Stimulated activated effector memory CD8-positive, alpha-beta T cell treated with anti-CD3 and anti-CD28 coated beads, Interleukin-12 subunit alpha, Interleukin-12 subunit beta, amount 100 ng/mL, for 72 hours (primary cell): ENCODE data around the gene DCXR.
A peak's percentile ranks its signal among the peaks of the same experiment; 100 is the strongest.

ENCODE experiments used
- ATAC-seq: fragments of 150-1000 bp; cut with Tn5 transposase; 2 replicates; pipeline ENCODE4 v1.10.0; 2021
- DNase-seq, 2 donors: peaks; one replicate each; pipeline ENCODE4 v3.0.0; 2021 to 2022; ENCODE audit warnings: low spot score in 2 of 2
- H3K27ac Mint-ChIP-seq: one replicate; pipeline ENCODE4 v1.8.0; 2022; ENCODE audit warnings: mild to moderate bottlenecking, mixed read lengths
- H3K36me3 Mint-ChIP-seq: one replicate; pipeline ENCODE4 v1.8.0; 2022; ENCODE audit warnings: mild to moderate bottlenecking, mixed read lengths
- H3K4me1 Mint-ChIP-seq: one replicate; pipeline ENCODE4 v1.8.0; 2022; ENCODE audit warnings: mixed read lengths
- H3K4me3 Mint-ChIP-seq: one replicate; pipeline ENCODE4 v1.8.0; 2022; ENCODE audit warnings: mild to moderate bottlenecking, mixed read lengths
- H3K9me3 Mint-ChIP-seq: one replicate; pipeline ENCODE4 v1.8.0; 2022; ENCODE audit warnings: mixed read lengths

The DCXR gene

DNA sequence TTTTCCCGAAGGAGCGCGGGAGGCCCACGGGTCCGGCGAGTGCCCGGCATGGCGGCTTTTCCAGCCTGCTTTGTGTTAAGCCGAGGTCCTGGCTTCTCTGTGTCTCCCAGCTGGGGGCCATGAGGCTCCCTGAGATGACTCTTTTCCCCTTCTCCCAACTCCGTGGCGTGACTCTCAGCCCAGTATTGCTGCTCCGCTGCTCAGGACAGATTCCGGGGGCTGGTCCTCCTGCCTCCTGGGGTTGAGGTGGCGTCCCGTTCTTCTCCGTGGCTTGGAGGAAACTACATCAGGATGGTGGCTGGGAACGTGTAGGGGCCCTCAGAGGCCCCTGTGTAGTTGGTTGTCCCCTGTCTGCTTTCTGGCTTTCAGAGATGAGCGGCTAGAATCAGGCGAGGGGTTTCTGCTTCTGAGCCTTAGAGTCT is 15.2 kb upstream of the DCXR start:
- peak overlapping the region; percentile 37 for H3K27ac Mint-ChIP-seq
- H3K9me3 Mint-ChIP-seq = no peaks in the 10 kb centered on the region
- peak overlapping the region; percentile 72 for H3K4me3 Mint-ChIP-seq
- peaks cover 23% of the 10 kb centered on the region for H3K4me1 Mint-ChIP-seq
- ATAC-seq (no peak), DNase-seq (no peak)
- H3K36me3 Mint-ChIP-seq = peaks cover 10% of the 10 kb centered on the region

DNA sequence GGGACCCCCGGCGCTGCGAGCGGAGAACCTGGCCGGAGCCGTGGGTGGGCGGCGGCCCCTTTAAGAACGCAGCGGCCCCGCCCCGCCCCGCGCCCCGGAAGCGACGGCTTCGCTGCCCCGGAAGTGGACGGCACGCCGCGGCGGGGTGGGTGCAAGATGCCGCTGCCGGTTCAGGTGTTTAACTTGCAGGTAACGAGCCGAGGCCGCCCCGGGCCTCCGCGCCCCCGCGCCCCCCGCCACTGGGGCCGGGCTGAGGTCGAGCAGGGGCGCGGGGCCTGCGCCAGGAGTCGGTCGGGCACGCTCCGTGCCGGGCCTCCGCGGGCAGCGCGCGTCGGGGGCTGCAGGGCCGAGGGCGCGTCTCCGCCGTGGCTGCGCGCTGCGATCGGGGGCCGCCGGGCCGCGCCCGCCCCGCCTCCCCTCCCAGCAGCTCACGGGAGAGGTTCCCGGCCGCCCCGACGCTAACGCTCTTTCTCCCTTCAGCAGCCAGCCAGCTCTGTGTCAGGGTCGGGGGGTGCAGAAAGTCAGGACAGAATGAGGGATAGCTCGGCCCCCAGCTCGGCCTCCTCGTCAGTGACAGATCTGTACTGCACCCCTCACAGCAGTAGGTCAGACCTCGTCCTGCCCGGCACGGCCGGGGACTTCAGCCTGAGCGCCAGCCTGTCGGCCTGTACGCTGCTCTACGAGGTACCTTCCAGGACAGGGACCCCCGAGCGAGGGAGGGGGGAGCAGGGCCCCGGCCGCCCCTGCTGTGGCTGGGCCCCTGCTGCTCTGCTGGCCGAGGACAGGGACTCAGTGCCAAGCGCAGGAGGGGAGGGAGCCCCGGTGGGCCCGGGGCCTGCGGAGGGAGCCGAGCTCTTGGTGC is 14.5 kb upstream of the DCXR start, which contains the start of the genes GPS1 and RFNG:
Gene GPS1 (plus strand): TSS at position 123 of the 862 bp plus-strand sequence. CDS start 34 bp downstream, at position 157.
Gene RFNG (minus strand): TSS at position 36 of the 862 bp plus-strand sequence. CDS start 45 bp downstream, outside the sequence.
- H3K27ac Mint-ChIP-seq = peak within 1 kb of the TSS; percentile 91
- H3K9me3 Mint-ChIP-seq = no peaks in the 10 kb centered on the region
- ATAC-seq (peak; percentile 85), DNase-seq (peak; percentile 77 to 88)
- H3K4me1 Mint-ChIP-seq = peaks cover 29% of the 10 kb centered on the region
- H3K36me3 Mint-ChIP-seq = peaks cover 12% of the 10 kb centered on the region
- peak within 1 kb of the TSS; percentile 83 for H3K4me3 Mint-ChIP-seq

DNA sequence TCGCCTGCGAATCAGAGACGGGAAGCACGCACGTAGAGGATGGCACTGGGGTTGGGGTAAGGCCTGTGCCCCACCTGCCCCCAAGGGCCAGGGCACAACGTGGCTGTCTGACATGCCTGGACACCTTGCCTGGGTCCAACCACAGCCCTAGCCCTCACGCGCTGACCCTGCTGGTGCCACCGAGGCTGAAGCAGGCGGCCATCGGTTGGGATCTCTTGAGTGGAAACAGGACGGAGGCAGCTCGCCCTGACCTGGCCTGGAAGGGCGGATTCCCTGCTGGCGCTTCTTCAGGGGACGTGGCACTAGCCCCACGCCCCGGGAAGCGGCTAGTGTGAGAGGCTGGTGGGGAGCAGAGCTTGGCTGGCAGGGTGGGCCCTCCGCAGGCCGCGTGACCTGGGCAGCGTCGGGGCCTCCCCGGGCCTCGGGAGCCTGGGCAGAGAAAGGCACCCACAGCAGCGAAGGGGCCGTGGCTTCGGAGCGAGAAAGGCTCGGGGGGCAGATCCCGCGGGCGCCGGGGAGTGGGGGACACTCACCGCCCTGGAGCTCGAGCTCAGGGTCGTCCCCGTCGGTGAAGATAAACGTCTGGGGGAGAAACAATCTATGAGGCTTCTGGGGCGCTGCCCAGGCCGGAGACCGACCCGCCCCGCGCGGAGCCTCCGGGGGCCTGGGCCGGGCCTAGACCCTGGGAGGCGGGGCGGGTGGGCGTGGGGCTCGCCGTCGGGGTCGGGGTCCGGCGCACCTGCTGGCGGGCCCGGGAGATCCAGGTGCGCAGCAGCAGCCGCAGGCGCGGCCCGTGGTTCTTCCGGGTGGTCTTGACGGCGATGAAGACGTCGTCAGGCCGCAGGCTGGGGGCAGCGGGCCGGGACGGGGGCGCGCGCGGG is 13.5 kb upstream of the DCXR start:
- no peak for DNase-seq
- H3K4me3 Mint-ChIP-seq = peak overlapping the region; percentile 83
- peaks cover 12% of the 10 kb centered on the region for H3K36me3 Mint-ChIP-seq
- H3K4me1 Mint-ChIP-seq = peaks cover 29% of the 10 kb centered on the region
- no peaks in the 10 kb centered on the region for H3K9me3 Mint-ChIP-seq
- peak overlapping the region; percentile 91 for H3K27ac Mint-ChIP-seq
- ATAC-seq = peak; percentile 9

DNA sequence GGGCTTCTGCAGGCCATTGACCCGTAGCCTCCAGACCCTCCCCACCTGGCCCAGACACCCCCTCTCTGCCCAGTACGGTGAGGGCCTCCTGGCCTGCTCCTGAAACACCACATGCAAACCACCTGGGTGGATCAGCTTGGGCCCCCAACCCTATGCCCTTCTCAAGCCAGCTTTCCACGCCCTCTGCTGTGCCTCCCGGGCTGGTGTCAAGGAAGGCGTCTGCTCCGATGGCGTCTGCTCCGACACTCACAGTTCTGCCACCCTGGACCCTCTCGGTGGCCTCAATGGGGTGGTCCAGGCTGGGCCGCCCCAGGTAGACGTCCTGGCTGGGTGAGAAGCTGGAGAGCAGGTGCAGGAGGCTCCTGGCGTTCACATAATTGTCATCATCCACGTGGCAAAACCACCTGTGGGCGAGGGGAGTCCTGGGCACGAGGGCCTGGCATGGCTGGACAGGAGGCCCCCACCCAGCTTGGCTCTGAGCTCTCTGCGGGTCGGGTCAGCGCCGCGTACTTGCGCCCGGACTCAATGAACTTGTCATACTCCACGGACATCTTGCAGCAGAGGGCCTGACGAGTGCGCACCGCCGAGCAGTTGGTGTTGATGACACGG is 12.8 kb upstream of the DCXR start:
- peak overlapping the region; percentile 83 for H3K4me3 Mint-ChIP-seq
- peaks cover 12% of the 10 kb centered on the region for H3K36me3 Mint-ChIP-seq
- ATAC-seq = no peak
- no peaks in the 10 kb centered on the region for H3K9me3 Mint-ChIP-seq
- DNase-seq = no peak
- H3K27ac Mint-ChIP-seq = peak overlapping the region; percentile 91
- H3K4me1 Mint-ChIP-seq = peaks cover 29% of the 10 kb centered on the region

DNA sequence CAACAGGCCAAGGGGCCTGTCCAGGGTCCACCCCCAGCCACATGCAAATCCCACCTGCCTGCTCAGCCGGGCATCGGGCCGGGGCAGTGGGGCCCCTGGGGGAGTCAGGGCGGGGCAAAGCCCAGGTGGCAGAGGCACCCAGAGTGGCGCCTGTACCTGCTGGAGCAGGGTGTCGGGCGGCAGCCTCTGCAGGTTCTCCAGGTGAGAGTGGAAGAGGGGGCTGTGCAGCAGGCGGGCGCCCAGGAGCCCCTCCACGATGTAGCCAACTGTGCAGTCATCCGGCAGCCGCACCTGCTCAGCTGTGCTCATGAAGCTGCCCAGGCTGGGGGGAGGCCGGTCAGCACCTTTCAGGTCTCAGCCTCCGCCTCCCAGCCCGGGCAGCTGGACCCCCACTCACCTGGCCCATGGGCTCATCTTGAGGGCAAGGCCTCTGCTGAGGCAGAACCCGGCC is 12.0 kb upstream of the DCXR start:
- Mint-ChIP-seq H3K9me3 (no peaks in the 10 kb centered on the region), H3K27ac (peak overlapping the region; percentile 91), H3K4me3 (no peak overlapping the region), H3K4me1 (peaks cover 23% of the 10 kb centered on the region), H3K36me3 (peaks cover 5% of the 10 kb centered on the region)
- ATAC-seq (no peak), DNase-seq (no peak)

DNA sequence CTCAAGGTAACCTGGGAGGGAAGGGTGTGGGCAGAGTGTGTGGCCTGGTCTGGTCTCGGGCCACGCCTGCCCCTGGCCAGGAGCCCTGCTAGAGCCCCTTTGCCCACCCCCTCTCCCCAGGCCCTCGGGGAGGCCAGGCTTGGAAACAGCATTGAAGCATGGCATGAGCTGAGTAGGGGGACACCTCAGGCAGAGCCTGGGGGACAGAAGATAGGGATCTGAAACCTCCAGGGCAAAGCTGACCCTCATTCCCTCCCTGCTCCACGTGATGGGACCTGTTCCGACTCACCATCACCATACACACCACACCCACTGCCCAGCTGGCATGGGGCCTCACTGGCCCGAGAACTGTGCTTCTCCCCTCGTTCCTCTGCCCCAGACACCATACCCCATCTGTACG is 11.6 kb upstream of the DCXR start:
- H3K27ac Mint-ChIP-seq = no peak overlapping the region
- no peak overlapping the region for H3K4me3 Mint-ChIP-seq
- DNase-seq (no peak), ATAC-seq (no peak)
- peaks cover 23% of the 10 kb centered on the region for H3K4me1 Mint-ChIP-seq
- H3K9me3 Mint-ChIP-seq = no peaks in the 10 kb centered on the region
- peaks cover 5% of the 10 kb centered on the region for H3K36me3 Mint-ChIP-seq

DNA sequence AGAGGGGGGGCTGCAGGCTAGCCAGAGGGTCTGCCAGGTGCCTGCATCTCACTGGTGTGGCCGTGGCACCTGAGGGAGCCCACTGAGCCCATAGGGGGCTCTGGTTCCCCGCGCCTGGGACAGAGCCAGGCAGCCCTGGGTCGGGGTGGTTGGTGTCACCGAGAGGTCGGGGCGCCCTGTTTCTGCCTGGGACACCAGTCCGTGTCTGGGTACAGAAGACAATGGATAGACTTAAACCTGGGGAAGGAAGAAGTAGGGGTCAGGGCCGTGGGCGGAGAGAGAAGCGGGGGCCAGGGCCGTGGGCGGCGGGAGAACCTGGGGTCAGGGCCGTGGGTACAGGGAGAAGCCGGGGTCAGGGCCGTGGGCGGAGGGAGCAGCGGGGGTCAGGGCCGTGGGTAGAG is 11.1 kb upstream of the DCXR start:
- ATAC-seq = no peak
- H3K4me3 Mint-ChIP-seq = no peak overlapping the region
- no peak for DNase-seq

DNA sequence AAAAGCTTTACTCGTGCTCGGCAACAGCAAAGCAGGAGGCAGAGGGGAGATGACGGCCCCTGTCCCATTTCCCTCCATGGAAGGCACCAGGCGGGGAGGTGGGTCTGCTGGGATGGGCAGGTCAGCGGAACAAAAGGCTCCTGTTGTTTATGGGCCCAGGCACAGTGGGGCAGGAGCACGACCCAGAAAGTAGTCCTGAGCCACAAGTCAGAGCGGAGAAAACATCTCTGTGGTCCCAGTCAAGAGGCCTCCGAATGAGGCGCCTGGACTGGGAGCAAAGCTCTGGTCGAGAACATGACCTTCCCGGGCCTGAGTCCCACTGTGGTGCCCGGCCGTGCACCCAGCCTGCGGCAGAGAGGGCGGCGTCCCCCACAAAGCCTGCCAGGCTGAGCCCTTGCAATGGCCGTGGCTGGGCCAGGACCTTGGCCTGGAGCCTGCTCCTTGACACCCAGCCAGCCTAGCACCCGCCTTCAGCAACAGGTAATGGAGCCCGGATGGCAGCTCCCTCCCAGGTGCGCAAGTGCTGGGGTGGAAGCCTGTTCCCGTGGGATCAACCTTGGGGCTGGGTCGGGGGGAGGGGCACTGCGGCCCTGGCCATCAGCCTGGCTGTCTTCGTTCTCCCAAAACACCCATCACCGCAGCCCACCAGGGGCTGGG is 10.5 kb upstream of the DCXR start:
- peaks cover 5% of the 10 kb centered on the region for H3K36me3 Mint-ChIP-seq
- no peak overlapping the region for H3K4me3 Mint-ChIP-seq

More for the DNA sequence above, 11.1 kb upstream of the DCXR start:
- Mint-ChIP-seq H3K36me3 (peaks cover 5% of the 10 kb centered on the region), H3K4me1 (peaks cover 22% of the 10 kb centered on the region), H3K27ac (no peak overlapping the region), H3K9me3 (no peaks in the 10 kb centered on the region)

DNA sequence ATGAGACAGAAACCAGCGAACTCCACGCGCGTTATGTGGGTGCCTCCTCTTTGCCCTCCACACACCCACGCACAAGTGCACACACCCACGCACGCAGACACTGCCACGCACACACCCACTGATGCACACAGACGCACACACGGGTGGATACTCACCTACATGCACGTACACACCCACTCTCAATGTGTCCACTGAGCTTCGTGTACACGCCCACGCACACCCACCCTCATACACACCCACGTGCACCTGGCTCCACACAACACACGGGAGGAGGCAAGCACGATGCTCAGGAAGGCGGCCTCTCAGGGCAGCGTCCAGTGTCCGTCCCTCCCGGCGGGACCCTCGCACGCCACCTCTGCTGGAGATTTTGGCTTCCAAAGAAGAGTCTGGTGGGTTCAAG is 9.9 kb upstream of the DCXR start:
- no peak overlapping the region for H3K4me3 Mint-ChIP-seq
- no peaks in the 10 kb centered on the region for H3K9me3 Mint-ChIP-seq
- H3K36me3 Mint-ChIP-seq = peaks cover 5% of the 10 kb centered on the region
- H3K27ac Mint-ChIP-seq = no peak overlapping the region
- peaks cover 17% of the 10 kb centered on the region for H3K4me1 Mint-ChIP-seq
- DNase-seq (no peak), ATAC-seq (no peak)

More for the DNA sequence above, 10.5 kb upstream of the DCXR start:
- H3K9me3 Mint-ChIP-seq = no peaks in the 10 kb centered on the region
- H3K4me1 Mint-ChIP-seq = peaks cover 17% of the 10 kb centered on the region
- no peak for DNase-seq
- no peak for ATAC-seq
- no peak overlapping the region for H3K27ac Mint-ChIP-seq

DNA sequence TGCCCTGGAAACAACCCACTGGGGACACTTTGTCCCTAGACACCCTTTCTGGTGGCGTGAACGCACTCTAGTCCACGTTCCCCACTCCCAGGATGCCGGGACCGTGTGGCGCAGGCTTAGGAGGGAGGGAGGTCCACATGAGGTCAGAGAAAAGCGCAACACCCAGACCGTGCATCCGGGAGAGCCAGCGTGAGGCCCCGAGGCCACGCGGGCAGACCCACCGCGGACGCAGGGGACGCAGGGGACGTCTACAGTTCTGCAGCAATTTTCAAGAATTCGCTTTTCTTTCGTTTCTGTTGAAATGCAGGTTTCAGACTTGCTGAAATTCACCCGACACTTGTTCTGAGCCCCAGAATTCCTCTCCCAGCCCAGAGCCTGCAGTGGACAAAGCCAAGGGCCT is 9.4 kb upstream of the DCXR start:
- Mint-ChIP-seq H3K27ac (peak overlapping the region; percentile 33), H3K9me3 (no peaks in the 10 kb centered on the region), H3K4me3 (no peak overlapping the region), H3K36me3 (peaks cover 5% of the 10 kb centered on the region), H3K4me1 (peaks cover 17% of the 10 kb centered on the region)
- ATAC-seq = no peak
- DNase-seq = no peak

DNA sequence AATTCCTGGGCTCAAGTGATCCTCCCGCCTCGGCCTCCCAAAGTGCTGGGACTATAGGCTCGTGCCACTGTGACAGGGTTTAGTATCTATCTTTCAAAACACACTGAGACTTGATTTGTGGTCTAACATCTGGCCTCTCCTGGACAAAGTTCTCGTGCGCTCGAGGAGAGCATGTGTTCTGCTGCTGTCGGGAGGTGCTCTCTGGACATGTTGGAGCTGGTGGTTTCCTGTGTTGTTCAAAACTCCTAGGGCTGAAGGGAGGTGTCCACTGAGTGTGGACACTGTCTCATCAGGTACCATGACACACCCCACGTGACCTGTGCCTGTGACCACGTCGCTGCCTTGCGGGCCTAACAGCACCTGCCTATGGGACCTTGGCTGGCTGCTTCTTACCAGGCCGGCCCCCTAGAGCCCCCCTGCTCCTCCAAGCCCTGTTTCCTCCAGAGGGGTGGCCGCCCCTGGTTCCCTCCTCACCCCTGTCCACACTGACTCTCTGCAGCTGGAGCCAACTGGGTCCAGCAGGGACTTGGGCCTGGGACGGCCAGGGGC is 8.5 kb upstream of the DCXR start:
- Mint-ChIP-seq H3K9me3 (no peaks in the 10 kb centered on the region), H3K4me1 (peaks cover 17% of the 10 kb centered on the region), H3K27ac (peak overlapping the region; percentile 33), H3K36me3 (peaks cover 5% of the 10 kb centered on the region), H3K4me3 (no peak overlapping the region)
- DNase-seq (no peak), ATAC-seq (no peak)

DNA sequence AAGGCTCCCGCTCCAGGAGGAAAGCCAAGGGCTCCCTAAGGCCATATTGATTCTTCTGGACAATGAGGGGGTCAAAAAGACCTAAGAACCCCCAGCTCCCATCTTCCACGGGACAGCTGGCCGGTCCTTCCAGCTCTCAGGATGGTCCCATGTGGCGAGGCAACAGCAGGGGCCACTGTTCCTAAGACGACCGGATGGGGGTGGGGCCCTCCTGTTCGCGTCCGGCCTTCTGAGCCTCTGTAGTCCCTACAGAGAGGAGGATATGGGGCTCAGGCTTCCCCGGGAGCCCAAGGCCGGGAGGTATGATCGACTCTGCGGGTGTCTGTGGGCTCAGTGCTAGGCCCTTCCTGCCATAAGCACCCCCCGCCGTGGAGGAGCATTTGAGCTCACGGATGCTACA is 6.0 kb upstream of the DCXR start:
- Mint-ChIP-seq H3K36me3 (peaks cover 5% of the 10 kb centered on the region), H3K4me3 (no peak overlapping the region), H3K27ac (no peak overlapping the region), H3K4me1 (peaks cover 15% of the 10 kb centered on the region), H3K9me3 (no peaks in the 10 kb centered on the region)
- no peak for DNase-seq
- ATAC-seq = no peak

DNA sequence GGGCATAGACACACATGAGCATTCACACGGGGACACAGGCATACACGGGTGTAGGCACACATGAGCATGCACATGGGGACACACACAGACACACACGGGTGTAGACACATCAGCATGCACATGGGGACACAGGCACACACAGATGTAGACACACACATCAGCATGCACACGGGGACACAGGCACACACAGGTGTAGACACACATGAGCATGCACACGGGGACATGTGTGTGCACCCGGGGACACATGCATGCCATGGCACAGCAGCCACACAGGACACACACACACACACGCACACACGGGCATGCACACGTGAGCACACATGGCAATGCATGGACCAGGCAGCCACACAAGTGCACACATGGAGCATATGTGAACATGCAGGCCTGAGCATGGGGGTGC is 5.2 kb upstream of the DCXR start:
- Mint-ChIP-seq H3K36me3 (peaks cover 4% of the 10 kb centered on the region), H3K27ac (no peak overlapping the region), H3K4me1 (peaks cover 20% of the 10 kb centered on the region), H3K4me3 (no peak overlapping the region), H3K9me3 (no peaks in the 10 kb centered on the region)
- DNase-seq = no peak
- ATAC-seq = peak; percentile 46

DNA sequence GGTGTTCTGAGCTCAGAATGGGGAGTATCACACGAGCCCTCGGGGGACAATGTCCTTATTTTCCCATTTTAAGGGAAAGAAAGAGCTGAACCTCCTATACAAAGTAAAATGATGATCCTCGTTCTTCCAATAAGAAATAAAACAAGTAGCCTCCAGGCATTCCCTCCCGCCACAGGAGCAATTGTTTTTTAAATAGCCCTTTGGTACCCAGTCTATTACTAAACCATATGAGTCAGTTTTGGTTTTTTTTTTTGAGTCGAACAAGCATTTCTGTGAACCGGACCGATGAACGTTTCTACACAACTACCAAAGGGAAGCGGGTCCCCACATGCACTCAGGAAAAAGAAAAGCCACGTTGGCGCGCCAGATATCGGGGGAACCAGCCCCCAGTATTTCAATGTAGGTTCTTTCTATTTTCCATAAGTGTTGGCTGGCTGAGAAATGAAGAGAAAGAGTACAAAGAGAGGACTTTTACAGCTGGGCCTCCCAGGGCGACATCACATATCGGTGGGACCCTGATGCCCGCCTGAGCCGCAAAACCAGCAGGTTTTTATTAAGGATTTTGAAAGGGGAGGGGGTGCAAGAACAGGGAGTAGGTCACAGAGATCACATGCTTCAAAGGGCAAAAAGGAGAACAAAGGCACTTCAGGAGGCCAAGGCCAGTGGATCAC is 3.8 kb upstream of the DCXR start:
- Mint-ChIP-seq H3K9me3 (no peaks in the 10 kb centered on the region), H3K4me1 (peaks cover 16% of the 10 kb centered on the region), H3K36me3 (no peaks in the 10 kb centered on the region), H3K27ac (no peak overlapping the region), H3K4me3 (no peak overlapping the region)
- no peak for DNase-seq
- ATAC-seq = no peak
